HG03196 (cell line): ENCODE measurements around the gene DOCK4.

Experiments
- ATAC-seq: cut with Tn5 transposase; IDR thresholded peaks from one replicate; pipeline ENCODE4 v1.9.1; 2021; ENCODE audit not compliant: unreplicated experiment

DOCK4 gene

DNA sequence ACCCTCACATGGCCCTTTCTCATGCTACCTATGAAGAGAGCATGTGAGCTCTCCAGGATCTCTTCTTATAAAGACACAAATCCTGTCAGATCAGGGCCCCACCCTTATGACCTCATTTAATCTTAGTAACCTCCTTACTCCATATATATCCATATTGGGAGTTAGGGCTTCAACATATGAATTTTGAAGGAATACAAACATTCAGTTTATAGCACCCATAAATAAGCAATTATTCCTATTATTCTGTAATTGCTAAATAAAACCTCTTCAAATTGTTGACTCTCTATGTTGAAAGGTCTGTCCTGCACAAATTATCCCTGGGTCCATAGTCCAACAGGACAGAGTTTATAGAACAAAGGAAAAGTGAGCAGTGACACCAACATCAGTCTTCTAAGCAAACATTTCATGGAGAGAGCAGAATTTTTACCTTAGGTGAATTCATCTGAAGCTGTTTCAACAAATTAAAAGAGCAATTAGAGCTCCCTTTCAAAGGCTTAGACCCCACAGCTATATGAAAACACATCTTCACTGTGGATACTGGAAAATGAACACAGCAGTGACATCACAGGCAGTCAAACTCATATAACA, 12.2 kb downstream of the DOCK4 start:
- no peak for ATAC-seq

DNA sequence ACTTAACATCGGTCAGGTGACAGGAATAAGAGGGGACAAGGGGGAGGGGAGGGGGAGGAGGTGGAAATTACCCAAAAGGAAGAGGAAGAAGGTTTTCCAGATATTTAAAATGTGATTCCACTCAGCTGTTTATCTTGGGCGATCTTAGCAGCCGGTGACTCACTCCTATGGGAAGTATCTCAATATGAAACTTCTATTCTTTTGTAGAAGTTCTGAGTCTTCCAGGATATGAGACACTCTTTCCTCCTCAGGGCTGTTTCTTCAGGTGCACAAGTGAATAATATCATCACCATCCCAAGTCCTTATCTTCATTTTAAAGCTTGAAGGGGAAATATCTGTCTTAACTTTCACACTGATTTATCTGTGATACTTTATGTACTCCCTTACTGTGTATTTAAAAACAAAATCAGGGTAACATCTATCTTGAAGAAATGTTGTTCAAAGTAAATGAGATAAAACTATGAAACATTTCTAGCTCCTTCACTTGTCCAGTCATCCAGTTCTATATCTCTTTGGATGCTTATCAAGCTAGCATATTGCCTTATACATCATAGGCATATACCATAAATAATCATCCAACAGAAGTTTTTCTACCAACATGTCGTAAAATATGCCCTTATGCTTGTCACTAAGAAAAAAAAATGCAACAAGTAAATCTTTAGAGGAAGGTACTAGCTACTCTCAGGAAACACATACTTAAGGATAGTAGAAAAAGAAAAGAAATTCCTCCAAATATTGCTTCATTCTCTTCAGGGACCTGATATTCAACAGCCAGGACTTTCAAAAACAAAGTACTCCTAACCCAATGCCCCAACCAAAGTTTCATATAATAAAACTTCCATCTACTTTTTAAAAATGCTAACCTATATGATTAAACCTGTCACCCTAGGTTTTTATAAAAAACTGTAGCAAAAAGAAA, 13.7 kb downstream of the DOCK4 start:
- ATAC-seq = no peak

DNA sequence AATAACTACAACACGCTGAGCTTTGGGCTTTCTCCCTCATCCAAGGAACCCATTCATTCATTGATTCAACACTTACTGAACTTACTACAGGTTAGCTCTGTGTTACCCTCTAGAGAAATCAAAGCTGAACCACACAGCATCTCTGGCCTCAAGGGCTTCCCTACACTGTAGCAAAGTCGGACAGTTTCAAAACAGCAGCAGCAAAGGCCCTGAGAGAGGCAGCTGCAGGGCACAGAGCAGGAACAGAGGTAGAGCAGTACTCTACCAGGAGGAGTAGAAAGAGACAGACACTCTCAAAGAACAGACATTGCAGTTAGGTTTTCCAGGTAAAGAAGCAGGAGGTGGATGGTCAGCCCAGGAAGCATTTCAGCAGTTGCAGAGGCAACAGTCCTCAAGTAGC, 16.1 kb downstream of the DOCK4 start:
- ATAC-seq = no peak

DNA sequence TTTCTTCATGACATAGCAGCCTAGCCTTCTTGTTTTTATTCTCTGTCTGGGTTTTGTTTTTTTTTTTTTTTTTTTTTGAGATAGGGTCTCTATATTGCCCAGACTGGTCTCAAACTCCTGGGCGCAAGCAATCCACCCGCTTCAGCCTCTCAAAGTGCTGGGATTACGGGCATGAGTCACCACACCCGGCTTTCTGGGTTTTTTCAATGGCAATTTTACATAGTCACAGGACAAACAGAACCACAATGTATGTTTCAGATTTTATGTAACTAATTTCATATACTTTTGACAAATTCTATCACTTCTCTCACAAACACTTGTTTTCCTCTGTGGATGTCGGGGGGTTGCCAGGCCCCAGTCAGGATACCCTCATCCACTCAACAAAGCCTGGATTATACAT, 16.5 kb downstream of the DOCK4 start:
- no peak for ATAC-seq

DNA sequence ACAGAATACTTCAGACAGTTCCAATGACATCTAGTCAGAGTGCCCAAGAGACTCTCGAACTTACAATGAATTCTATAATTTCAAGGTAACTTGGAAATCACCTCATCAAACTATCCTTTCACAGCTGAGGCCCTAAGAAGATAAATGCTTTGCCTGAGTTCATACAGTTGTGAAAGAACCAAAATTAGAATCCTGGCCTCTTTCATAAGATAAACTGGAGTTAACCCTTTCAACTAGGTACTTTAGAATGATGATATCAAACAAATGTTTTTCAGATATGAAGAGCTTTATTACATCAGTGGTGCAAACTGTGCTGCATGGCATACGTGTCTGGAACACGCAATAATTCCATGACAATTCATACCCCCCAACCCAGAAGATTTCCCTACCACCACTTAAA, 17.9 kb downstream of the DOCK4 start:
- no peak for ATAC-seq

DNA sequence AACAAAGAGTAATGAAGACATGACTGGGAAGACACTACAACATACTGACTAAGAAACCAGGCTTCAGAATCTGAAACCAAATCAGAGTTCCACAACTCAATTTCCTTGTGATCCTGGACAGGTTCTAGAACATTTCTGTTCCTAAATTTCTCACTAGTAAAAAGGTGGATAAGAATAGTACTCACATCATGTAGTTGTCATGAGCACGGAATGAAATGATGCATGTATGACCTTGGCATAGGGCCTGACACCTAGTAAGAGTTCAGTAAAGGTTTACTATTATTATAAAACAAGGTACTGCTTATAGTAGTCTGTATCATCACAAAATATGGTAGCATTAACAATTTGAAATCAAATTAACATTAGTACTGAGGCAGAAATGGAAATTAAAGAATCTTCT, 19.9 kb downstream of the DOCK4 start:
- ATAC-seq = no peak

DNA sequence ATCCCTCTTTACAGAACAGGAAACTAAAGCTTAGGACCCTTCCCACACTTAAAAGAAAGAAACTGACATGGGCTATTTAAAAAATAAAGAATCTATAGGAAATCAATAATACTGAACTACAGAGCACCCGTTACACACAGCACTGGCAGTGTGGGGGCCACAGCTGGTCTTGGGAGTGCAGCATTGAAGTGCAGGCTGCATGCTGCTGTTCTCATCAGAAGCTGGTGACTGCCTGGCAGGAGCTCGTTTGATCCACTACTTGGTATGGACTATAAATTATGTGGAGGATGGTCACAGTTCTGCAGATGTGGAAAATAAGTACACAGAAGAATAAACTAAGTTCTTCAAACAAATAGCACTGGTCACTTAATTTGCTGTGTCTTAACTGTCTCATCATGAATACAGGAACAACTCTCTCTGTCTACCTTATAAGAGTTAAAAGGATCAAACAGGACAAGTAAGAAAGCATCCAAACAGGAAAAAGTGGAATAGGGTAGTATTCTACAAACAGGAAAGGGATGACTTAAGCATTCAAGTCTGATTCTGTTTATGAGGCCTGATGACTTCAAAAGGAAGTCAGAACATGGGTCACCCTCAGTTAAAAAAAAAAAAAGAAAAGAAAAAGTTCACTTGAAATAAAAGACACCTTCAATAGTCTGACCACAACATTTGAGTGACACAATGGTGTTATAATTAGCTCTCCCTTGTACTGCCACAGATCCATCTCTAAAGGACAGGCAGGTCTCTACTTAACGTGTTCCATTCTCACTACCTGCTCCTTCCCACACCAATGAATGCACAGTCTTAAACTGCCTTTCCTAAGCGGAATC, 21.0 kb downstream of the DOCK4 start:
- ATAC-seq = no peak

DNA sequence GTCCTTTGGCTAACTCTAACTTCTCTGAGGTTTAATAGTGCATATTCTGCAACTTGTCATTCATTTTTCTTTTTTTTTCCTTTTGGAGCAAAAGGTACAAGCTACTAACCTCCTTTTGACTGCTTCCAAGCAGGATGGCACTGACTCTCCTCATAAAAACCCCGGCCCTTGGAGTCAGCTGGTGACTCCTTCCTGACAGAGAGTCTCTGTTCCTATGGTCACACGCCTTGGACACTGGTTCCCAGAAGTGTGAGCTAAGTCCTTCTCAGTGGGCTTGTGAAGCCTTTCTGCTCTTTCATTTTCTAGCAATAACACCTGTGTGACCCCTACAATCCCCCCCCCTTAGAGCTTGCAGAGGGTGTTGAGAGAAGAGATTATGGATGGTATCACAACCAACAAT, 21.7 kb downstream of the DOCK4 start:
- no peak for ATAC-seq

DNA sequence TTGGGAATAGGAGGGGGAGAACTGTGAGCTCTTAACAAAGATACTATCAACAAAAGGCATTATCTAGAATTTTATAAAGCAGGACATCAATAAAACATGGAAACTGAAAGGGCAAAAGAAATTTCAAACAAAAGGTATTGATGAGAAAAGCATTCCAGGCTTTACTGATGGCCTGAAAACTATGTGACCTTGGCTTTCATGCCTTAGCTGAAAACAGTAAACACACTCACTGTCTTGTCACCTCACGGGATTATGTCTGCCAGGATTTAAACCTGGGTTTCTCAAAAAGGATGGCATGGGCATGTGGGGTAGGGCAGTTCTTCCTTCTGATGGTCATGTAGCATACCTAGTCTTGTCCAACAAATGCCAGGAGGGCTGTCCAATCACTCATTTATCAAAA, 22.9 kb downstream of the DOCK4 start:
- no peak for ATAC-seq

DNA sequence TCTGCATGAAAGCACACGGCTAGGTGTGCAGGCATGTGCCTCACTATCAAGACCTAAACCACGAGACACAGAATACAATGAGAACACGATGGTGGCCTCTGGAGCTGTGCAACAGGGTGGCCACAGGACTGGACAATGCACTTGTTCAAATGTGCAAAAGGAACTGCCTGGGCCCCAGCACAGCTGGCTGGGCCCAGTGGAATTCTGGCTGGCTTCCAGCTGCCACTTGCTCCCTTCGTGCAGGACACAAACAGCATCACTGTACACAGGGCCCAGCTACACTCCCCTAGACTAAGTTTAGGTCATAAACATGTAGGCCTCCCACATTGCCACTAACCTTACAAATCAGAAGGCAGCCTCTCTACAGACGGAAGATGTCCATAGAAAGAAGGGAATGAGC, 23.4 kb downstream of the DOCK4 start:
- no peak for ATAC-seq

DNA sequence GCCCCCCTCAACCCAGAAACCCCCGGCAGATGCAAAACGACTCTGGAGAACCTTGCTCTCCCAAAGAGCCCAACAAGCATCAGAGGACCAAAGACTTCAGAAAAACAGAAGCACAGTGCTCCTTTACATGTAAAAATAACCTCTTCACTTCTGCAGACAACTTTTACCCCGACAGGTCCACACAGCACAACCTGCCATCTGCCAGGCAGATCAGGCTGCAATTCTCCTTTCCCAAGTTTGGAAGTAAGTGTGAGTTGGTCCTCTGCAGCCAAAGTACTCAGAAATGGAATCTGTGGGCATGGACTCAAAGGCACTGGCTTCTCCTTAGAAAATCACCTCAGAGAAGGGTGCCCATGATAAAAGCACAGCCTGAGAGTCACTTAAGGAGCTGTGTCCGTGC, 26.0 kb downstream of the DOCK4 start:
- ATAC-seq = no peak

DNA sequence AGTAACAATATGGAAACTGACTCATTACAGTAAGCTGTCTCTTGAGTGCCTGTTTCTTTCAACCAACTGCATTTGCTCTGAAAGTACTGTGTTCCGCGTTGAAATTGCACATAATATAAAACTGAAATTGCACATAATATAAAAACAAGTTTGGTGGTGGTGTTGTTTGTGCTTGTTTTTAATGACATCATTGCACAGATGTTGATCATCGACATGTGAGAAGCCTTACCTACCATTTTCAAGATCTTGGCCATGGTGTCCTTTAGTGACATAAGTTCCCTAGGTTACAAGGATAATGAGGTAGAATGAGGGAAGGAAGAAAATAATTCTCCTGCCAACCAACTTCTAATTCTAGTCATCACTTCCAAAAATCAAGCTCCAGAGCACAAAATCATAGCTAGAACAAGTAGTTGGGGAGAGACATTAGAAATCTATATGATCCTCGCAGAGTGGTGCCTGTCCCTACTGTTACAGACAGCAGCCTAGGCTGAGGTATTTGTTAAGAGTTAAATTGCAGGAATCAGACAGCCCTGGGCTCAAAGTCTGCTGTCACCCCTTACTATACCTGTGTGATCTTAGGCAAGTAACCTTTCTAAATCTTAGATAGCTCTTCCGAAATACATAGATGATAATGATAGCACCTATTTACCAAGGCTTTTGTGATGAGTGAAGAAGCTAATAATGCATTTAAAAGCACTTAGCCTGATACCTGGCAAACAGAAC, 29.3 kb downstream of the DOCK4 start:
- ATAC-seq = no peak

DNA sequence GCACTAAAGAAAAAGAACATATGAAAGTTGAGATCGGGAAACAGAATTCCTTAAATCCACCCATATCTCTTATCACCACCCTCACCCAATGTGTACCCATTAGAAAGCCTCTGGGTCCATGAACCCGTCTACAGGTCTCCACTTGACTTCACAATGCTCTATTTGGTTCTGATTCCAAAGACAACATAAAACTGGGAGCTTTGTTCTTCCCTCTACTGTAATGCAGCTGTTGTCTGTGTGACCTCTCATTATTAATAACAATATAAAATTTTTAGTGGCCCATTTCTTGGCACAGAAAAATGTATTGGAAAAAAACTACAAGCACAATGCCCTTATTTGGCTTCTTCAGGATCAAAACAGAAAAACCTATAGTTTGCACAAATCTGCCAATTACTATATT, 30.0 kb downstream of the DOCK4 start:
- ATAC-seq = no peak

DNA sequence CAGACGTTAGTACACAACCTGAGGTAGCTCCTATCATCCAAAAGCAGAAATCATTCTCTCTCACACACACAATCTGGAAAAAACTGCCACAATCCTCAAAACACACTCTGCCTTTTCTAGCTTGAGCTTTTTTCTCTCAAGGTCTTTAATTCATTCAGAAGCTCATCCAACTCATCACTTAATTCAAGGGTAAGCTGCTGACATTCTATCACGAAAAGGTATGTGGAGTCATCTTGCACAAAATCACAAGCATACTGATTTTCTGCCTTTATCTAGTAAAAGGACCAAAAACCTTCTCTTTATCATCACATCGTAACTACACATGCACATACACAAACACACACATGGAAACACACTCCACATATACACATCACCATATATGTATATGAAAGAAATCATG, 32.0 kb downstream of the DOCK4 start:
- ATAC-seq = no peak

DNA sequence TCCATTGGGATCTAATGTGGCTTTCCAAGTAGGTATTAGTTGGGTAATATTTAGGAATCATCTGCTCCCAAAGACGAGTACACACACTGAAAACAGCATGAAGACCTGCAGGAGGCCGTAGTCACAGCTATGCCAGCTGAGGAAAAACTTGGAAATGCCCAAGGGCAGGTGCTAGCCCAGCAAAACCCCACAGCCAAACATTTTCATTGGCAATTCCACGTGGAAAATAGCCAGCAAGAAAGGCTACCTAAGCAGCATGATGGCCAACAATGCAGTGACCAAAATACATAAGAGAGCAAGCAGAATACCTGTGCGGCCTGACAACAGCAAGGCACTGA, 32.7 kb downstream of the DOCK4 start:
- no peak for ATAC-seq

DNA sequence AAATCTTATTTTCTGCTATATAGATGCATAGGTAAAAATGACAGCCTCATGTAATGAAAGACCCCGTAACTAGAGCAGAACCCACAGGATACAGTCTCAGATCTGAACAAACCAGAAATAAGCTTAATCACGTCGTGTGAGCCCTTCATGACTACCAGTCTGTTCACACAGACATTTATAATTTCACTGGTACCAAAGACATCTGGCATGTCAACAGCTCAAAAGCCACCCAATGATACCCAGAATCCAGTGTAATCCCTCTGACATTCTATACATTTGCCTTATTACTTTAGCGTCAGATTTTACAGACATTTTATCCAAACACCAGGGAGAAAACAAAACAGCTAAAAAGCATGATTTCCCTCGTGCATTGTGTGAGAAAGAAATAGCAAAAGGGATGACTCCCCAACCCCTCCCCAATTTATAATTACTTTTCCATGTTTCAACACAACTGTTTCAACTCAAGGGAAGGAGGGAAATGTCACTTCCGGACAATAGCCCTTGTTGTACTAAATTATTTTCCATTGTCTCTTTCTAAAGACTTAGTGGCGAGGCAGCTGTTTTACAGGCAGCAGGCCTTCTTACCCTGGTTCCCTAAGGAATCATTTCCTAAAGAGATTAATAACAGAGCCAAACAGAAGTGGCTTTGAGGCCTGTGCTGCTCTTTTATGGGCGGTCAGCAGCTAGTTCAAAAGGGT, 33.2 kb downstream of the DOCK4 start:
- no peak for ATAC-seq

DNA sequence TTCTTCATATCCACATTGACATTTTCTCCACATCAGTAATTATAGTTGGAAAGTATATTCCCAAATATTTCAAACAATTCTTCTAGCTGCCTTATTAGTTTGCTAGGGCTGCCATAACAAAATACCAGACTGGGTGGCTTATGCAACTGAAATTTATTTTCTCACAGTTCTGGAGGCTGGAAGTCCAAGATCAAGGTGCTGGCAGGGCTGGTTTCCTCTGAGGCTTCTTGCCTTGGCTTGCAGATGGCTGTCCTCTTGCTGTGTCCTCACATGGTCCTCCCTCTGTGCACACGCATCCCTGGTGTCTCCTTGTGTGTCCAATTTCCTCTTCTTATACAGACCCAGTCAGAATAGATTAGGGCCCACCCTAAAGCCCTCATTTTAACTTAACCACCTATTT, 34.5 kb downstream of the DOCK4 start:
- no peak for ATAC-seq

DNA sequence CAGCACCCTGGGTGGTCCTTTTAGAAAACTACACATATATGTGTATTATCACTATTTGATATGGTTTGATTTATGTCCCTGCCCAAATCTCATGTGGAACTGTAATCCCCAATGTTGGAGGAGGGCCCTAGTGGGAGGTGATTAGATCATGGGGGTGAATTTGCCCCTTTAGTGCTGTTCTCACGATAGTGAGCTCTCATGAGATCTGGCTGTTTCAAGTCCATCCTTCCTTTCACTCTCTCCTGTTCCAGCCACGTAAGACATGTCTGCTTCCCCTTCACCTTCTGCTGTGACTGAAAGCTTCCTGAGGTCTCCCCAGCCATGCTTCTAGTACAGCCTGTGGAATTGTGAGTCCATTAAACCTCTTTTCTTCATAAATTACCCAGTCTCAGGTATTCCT, 37.3 kb downstream of the DOCK4 start:
- no peak for ATAC-seq

DNA sequence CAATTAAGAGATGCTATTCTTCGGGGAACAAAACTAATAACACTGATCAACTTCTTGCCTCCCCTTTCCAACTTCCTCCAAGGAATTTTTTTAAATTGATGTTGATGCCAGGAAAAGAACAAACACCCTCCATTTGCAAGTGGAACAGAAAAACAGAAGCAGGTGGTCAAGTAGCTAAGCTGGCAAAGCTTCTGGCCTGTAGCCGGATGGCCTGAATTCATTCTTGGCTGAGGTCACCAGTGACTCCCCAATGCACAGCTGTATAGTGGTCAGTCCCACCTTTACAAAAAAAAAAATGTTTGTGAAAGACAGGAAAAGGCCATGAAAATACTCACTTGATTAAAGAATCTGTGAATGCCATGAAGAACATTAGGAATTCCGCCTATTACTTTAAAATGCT, 39.1 kb downstream of the DOCK4 start:
- no peak for ATAC-seq

DNA sequence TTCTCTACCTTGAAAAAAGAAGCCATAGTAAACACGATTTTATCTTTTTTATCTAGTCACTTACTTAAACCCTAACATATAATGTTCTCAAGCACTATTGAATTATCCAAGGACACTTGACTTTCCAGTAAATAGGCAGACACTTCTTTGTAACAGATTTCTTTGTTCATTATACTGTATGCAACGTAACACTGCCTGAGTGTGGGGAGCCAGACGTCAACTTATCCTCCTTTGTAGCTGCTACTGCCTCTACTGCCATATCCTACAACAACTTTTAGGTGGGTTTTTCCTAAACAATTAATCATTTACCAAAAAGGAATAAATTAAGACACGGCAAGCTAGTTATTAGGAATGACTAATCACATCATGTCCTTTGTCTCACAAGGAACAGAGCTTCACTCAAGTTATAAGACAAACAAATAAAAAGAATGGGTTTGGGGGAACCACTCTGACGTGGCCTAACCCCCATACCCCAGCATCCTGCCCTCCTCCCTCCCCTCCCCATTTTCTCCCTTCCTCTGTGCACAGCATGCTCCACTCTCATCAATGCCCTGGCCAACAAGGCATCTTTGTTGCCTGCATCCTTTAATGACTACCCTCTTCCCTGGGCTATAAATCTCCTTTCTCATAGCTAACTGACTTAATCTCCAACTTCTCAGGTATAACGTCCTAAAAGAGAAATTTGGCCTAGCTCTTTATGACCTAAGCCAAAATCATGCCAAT, 43.3 kb downstream of the DOCK4 start:
- ATAC-seq = no peak
